Amygdala (tissue), 56 donors: ENCODE results near the gene RAP1GDS1.
"Not testable (repeated sequence)": the region's sequence is repeated elsewhere in the genome, so short reads cannot be mapped to it uniquely, and the experiment has no call there.

Experiments used
- DNase-seq, 56 donors: peaks; one replicate each; lab custom pipeline; 2025; lab: John Stamatoyannopoulos, UW

Gene RAP1GDS1

DNA sequence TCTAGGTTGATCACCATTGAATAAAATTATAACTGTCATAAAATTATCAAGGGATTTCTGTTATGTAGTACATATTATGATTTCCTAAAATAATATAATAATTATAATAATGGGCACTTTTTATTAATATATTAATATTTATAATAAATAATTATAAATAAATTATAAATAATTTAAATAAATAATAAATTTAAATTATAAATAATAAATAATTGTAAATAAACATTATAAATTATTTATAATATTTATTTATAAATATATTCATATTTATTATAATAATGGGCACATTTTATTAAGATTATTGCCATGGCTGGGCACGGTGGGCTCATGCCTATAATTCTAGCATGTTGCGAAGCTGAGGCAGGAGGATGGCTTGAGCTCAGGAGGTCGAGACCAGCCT is 24.5 kb downstream of the RAP1GDS1 start:
- no peak for DNase-seq

DNA sequence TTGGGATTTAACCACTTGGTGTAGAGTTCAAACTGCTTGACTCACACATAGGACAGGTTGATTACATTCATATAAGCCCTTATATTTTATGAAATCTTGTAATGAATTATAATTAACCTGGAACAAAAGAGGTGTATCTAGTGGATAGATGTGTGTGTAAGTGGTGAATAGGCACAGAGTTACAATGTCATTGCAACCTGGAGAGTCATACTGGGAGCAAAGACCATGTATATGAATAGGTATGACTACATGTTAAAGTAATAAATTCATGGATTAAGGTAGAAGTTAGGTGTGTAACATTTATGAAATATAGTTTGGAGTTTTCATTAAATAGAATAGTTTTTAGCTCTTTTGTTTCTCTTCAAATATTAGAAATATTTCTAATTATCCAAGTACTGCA is 26.1 kb downstream of the RAP1GDS1 start:
- DNase-seq, result no peak

DNA sequence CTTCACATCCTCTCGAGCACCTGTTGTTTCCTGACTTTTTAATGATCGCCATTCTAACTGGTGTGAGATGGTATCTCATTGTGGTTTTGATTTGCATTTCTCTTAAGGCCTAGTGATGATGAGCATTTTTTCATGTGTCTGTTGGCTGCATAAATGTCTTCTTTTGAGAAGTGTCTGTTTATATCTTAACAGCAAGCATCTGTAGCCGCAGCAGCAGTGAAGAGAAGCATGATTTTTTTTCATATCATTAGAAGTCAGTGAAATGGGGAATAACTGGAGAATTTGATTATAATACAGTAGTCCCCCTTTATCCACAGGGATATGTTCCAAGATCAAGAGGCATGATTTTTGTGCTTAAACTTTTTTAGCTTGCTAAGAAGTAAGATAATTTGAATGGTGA is 27.5 kb downstream of the RAP1GDS1 start:
- DNase-seq, result not testable (repeated sequence)

DNA sequence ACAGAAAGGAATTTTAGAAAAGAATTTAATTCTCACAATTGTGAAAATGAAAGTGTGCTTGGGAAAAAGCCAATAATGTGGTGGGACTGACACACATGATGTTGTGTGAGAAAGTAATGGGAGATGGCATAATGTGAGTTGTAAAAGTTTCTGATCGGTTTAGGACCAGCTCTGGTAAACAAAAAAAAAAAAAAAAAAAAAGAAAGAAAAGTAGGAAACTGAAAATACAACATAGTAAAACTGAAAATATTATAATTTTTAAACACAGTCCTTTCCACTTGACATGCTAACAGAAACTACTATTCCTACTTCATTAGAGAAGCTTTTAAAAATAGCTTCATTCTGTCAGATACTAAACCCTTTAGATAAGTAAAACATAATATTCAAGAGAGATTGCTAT is 28.2 kb downstream of the RAP1GDS1 start:
- no peak for DNase-seq

DNA sequence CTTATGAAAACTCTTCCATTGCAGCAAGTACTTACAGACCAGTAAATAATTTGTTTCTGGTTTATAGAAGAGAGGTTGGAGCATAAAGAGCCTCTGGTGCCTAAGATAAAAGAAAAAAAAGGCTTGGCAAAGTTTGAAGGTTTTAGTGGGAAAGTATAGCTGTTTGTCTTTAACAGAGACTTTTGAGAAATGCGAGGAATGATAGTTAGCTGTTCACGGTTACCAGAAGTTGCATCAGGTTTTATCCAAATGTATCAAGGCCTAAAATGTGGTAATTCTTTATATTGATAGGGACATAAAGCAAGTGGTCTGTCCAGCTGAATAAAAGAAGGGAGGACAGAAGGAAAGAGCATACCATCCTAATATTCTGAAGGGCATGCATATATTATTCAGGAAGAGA is 29.3 kb downstream of the RAP1GDS1 start:
- DNase-seq, result no peak

DNA sequence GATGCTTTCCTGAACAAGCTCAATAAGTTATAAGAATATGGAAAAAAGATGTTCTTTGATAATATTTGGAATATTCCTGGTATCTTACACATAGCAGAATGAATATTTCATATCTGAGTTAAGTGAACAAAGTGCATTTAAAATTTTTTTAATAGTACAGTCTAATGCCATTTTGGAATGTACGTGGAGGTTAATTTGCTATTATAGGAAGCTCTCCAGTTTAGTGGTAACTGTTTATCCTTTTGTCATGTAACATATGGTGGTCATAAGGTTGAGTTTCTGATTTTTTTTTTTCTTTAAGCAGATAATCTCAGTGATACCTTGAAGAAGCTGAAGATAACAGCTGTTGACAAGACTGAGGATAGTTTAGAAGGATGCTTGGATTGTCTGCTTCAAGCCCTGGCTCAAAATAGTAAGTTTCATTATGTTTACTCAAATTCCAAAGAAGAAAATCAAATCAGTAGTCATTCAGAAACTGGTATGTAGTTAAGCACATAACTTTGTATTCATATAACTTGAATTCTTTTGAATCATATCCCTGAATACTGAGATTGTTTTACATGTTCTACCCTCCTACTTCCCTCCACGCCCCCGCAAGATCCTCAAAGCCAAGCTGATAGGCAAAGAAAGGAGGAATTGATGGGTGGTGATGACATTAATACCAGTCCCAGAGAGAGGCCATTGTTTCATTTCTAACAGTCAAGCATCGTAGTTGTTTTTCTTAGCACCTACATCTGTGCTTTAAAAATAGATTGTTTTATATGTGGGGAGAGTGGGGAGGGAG is 32.1 kb downstream of the RAP1GDS1 start:
- peak in 20 of 56 donors; percentile 0 to 26 (median 3) for DNase-seq

DNA sequence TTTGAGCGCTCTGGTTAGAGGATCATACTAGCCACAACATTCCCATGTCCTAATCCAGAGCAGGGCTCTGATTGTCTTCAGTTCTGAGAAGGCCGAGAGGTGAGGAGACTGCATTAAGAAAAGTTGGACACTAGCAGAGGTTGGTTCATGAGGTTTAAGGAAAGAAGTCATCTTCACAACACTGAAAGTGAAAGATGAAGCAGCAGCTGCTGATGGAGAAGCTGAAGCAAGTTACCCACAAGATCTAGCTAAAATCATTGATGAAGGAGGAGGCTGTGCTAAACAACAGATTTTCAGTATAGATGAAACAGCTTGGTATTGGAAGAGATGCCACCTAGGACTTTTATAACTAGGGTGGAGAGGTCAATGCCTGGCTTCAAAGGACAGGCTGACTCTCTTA is 36.8 kb downstream of the RAP1GDS1 start:
- DNase-seq, result no peak

DNA sequence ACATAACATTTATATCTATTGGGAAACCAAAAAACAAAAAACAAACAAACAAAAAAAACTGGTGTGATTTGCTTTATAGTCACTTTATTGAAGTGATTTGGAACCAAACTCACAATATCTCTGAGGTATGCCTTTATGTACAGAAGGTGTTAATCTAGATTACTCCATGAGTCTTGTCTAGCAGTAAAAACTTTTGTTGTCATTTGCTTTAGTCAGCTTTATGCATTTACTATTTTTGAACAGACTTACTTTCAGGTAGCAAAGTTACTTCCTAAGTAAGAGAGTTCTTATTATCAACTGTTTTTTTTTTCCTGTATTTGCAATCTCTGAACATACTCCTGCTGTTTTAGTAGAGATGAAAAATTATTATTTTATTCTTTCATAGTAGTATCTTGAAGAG is 39.5 kb downstream of the RAP1GDS1 start:
- DNase-seq, result no peak

DNA sequence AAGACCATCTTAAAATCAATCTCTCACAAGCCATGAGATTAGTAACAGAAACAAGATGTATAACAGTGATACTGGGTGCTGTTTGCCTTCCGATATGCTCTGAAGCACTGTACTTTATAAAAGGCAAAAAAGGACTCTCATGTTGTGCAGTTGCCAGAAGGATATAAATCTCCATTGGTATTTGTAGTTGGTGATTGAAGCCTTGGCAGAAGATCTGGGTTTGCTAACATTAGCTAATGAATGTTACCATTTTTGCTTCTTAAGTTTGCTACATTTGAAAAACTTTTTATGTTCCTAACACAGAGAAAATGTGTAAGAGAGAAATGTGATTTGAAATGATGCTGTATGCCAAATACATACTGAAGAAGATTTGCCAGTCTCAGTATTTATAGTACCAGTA is 44.4 kb downstream of the RAP1GDS1 start:
- no peak for DNase-seq

DNA sequence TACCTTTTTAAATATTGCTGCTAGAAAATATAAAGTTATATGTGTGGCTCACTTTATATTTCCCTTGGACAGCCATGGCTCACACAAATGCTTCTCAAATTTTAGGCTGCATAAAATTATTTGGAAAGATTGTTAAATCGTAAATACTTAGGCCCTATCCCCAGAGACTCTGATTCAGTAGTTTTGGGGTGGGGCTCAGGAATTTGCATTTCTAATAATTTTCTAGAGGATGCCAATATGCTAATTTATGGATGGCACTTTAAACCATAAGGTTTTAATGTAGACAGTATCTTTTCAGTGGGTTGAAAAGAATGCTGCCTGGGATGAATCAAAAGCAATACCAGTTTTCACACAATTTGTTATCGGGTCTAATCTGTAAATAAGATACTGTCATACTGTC is 49.7 kb downstream of the RAP1GDS1 start:
- no peak for DNase-seq

DNA sequence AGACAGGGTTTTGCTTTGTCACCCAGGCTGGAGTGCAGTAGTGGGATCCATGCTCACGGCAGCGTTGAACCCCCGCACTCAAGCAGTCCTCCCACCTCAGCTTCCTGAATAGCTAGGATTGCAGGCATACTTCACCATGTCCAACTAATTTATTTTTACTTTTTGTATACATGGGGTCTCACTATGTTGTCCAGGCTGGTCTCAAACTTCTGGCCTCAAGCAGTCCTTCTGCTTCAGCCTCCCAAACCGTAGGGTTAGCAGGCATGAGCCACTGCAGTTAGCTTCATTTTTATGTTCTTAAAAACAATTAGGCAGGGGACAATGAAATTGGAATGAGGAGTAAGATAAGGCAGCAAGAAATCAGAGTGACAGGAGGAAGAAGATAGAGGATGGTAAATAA is 50.5 kb downstream of the RAP1GDS1 start:
- no peak for DNase-seq

DNA sequence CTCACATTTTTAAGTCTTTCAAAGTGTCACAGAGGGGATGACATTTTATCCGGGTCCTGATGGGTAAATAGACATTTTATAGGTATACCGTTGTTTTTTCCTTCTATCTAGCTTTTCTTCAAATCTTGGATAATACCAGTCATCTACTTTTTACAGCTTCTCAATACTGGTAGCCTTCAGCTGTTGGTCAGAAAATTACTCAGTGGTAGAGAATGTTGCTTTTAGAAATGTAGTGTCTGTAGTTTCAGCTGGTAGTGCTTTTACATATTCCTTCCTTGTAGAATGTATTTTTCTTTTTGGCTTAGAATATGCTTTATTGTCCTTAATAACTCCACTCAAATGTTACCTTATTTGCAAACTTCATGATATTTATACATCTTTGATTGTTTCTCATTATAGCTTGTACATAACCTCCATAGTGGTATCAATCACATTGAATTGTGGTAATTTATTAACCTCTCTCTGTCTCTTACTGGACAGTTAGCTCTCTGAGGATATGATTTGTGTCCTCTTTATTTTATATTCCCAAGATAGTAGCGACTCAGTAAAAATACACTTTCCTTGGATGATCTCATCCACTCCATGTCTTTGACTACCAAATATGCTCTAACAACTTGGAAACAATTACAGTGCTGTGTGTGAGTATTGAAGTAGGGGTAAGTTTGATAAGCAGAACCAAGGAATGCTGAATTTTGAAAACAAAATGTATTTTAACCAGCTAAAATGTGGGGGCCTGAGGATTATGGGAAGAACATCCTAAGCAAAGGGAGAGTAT is 53.8 kb downstream of the RAP1GDS1 start:
- no peak for DNase-seq

DNA sequence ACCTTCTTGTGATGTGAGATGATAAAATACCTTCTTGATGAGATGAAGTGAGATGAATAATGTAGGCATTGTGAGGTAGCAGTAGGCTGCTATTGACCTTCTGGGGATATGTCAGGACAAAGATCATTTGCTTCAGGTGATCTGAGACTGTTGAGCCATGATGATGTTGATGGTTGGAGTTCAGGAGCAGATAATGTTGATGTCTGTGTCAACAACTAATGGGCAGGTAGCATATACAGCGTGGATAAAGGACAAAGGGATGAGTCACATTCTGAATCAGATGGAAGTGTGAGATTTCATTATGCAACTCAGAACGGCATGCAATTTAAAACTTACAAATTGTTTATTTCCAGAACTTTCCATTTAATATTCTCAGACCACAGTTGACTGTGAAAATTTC is 57.3 kb downstream of the RAP1GDS1 start:
- DNase-seq, result no peak

DNA sequence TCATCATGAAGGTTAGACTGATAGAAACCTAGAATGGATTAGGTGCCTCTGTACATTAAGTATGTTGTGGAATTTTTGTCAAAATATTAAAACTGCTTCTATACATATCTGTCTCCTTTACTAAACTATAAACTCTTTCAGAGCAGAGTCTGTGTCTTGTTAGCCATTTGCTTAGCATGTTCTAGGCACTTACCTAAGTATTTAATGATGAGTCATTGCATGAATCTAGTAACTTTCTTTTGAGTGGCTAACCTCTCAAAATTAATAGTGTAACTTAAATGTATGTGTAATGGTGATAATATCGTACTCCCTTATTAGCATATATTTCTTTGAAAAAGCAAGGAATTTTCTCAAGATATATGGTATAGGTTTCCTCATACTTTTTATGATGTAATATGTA is 57.8 kb downstream of the RAP1GDS1 start:
- no peak for DNase-seq

DNA sequence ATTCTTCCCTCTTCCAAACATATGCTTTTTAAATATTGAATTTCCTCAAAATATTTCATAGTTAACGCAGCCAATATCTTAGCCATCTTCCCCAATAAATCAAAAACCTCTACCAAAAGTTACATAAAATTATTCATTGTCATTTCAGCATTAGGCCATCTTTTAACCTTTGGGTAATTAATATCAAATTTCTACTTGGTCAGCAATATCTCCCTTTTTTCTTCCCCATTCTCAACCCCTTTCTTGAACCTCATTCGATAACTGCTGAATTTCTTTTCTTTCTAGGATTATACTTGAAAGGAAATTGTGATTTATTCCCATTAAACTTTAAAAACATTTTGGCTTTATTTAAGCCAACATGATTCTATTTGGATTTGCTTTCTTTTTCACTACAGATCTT is 65.0 kb downstream of the RAP1GDS1 start:
- no peak for DNase-seq

DNA sequence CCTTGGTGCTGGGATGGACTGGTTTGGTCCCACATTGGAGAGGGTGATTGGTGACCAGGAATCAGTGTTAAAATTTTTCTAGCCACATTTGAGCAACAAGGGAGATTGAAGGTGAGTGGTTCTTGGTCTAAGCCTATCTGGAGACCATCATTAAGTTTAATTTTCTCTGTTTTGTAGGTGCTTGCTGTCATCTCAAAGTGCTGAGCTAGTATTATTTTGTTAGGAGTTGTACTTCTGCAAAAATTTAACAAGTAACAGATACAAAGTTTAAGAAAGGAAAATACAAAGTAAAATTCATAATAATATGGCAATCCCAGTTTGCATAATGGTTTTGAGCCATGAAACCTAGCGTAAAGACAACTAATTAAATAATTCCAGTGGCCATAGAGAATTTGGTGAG is 66.5 kb downstream of the RAP1GDS1 start:
- no peak for DNase-seq

DNA sequence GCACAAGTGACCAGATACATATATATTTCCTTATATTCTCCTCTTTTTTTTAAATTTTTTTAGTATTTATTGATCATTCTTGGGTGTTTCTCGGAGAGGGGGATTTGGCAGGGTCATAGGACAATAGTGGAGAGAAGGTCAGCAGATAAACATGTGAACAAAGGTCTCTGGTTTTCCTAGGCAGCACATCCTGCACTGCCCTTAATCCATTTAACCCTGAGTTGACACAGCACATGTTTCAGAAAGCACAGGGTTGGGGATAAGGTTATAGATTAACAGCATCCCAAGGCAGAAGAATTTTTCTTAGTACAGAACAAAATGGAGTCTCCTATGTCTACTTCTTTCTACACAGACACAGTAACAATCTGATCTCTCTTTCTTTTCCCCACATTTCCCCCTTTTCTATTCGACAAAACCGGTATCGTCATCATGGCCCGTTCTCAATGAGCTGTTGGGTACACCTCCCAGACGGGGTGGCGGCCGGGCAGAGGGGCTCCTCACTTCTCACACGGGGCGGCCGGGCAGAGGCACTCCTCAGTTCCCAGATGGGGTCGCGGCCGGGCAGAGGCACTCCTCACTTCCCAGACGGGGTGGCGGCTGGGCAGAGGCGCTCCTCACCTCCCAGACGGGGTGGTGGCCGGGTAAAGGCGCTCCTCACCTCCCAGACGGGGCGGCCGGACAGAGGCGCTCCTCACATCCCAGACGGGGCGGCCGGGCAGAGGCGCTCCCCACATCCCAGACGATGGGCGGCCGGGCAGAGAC is 68.9 kb downstream of the RAP1GDS1 start:
- DNase-seq, result not testable (repeated sequence)

DNA sequence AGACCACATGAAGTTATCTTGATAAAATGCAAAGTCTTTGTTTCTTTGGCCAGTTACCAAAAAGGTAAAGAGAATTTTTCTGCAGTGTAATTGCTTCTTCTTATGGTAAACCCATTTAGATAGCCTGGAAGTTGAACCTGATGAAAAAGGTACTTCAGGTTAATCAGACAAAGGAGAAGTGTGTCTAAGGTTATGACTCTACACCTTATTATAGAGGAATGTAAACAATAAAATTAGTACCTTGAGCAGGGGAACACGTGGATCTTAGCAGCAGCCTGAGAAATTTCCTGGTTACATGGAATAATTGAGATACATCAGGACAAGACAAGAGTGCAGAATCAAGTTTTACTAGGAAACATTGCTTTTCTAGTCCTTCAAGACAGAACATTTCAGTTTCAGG is 70.8 kb downstream of the RAP1GDS1 start:
- no peak for DNase-seq

DNA sequence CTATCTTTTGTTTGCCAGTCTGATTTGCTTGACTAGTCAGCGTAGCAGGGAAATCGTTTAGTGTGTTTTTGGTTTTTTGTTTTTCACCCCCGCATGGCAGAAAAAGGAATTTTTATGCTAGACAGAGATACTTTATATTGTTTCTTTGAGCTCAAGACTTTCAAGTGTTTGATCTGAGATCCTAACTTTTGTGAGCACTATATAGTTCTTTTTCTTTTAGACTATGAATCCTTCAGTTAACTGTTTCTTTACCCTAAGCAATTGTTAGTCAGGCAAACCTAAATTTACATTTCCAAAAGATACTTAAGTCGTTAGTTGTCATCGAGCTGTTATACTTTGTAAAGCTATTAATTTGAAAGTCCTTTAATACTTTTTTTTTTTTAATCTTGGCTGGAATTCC is 73.3 kb downstream of the RAP1GDS1 start:
- DNase-seq, result no peak

DNA sequence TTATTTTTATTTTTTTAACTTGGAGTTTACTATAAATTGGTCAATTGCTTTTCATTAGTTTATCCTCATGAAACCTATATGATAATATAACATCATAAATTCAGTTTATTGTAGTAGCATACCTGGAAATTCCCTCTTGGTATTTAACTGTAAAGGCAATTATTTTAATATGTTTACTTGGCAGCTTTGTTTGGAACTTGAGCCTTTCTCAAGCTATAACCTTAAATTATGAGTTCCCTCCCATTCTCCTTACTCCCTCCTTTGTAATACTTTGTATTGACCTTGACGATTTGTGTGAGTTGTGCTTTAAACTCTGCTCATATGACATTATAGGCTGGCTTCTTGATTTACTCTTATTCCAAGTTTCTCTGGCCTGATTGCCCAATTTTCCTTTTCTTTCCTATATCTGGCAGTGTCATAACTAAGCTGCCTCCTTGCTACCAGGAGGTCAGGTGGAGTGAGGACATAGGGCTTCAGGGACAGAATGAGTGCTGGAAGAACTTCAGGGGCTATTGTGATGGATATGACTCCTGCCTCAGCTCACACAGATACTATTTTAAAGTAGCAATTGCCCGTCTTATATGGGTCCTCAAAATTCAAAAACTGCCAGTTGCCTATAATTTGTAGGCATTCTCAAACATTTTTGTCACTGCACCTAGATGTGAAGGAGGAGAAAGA is 77.7 kb downstream of the RAP1GDS1 start:
- no peak for DNase-seq

DNA sequence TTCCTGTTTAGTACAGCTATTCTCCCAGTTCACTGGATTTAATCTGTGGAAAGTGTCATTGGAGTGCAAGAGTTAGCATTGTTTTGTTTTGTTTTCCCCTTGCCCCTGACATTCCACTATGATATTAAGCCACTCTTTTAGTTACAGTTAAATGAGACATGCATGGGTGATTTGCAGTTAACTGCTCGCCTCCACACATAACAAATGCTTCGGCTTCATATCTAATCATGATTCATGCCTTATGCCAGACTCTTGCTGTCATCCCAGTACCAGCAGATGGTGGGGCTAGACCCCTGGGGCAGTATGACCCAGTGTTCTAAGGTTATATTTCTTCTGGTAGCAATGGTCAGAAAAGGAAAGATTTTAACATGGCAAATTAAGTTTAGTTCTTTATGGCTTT is 80.1 kb downstream of the RAP1GDS1 start:
- DNase-seq, result peak in 1 of 56 donors; percentile 1
